SK-N-SH (cell line): ENCODE measurements around the gene WWOX.

Experiments used
- EZH2phosphoT487 ChIP-seq: fragments of 200-600 bp; sonication (generic); IDR thresholded peaks from 2 replicates; pipeline ENCODE4 v1.6.1; 2017; ENCODE audit warnings: low read depth, mixed run types, mild to moderate bottlenecking, antibody characterized with exemption, moderate library complexity, borderline replicate concordance
- POLR2AphosphoS5 ChIP-seq: IDR thresholded peaks from 2 replicates; pipeline ENCODE4 v1.6.1; 2012; ENCODE audit warnings: low read depth, low read length
- TAF1 ChIP-seq: IDR thresholded peaks from 2 replicates; pipeline ENCODE4 v1.6.1; 2012; ENCODE audit warnings: low read depth, mild to moderate bottlenecking, low read length, moderate library complexity, borderline replicate concordance
- TF ChIP-seq, protein P1 (sequence below): fragments of 200-600 bp; sonication (generic); IDR thresholded peaks from 2 replicates; pipeline ENCODE4 v1.6.1; 2017; ENCODE audit warnings: antibody characterized with exemption, mild to moderate bottlenecking, moderate library complexity

GRCh38 chr16:79114759-79115158 is 1015.3 kb downstream of the WWOX start:
- no peak for TF ChIP-seq EZH2phosphoT487
- TF ChIP-seq, protein P1, sequence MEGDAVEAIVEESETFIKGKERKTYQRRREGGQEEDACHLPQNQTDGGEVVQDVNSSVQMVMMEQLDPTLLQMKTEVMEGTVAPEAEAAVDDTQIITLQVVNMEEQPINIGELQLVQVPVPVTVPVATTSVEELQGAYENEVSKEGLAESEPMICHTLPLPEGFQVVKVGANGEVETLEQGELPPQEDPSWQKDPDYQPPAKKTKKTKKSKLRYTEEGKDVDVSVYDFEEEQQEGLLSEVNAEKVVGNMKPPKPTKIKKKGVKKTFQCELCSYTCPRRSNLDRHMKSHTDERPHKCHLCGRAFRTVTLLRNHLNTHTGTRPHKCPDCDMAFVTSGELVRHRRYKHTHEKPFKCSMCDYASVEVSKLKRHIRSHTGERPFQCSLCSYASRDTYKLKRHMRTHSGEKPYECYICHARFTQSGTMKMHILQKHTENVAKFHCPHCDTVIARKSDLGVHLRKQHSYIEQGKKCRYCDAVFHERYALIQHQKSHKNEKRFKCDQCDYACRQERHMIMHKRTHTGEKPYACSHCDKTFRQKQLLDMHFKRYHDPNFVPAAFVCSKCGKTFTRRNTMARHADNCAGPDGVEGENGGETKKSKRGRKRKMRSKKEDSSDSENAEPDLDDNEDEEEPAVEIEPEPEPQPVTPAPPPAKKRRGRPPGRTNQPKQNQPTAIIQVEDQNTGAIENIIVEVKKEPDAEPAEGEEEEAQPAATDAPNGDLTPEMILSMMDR, result no peak
- no peak for TF ChIP-seq POLR2AphosphoS5
- TF ChIP-seq TAF1, result no peak
